GM19438 (cell line): ENCODE measurements around the gene DYNLL2.
"Not testable (repeated sequence)": the region's sequence is repeated elsewhere in the genome, so short reads cannot be mapped to it uniquely, and the experiment has no call there.

Source experiments
- ATAC-seq: cut with Tn5 transposase; IDR thresholded peaks from one replicate; pipeline ENCODE4 v1.9.1; 2021; ENCODE audit warnings: low read depth; ENCODE audit not compliant: unreplicated experiment

DYNLL2 gene

DNA sequence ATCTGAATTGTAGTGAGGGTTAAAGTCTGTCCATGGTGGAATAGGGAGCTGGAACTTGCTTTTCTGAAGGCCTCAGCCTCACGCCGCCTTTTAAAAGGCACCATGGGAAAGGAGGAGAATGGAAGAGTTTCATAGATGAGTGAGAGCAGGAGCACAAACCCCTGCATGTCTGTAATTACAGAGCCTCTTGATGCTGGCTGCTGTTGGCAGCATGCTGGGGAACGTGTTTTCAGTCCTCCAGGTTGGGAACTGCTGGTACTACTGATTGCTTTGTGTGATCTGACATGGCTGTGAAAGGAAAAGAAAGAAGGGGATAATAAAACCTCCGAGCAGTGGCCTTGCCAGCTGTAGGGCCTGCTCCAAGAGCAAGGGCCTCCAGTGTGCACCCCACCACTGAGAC lies 16.8 kb upstream of the DYNLL2 start:
- no peak for ATAC-seq

- ATAC-seq, result no peak
Measured at GRCh38 chr17:58072862-58073261, 10.4 kb upstream of the DYNLL2 start.

DNA sequence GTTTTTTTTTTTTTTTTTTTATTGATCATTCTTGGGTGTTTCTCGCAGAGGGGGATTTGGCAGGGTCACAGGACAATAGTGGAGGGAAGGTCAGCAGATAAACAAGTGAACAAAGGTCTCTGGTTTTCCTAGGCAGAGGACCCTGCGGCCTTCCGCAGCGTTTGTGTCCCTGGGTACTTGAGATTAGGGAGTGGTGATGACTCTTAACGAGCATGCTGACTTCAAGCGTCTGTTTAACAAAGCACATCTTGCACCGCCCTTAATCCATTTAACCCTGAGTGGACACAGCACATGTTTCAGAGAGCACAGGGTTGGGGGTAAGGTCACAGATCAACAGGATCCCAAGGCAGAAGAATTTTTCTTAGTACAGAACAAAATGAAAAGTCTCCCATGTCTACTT lies 10.0 kb upstream of the DYNLL2 start:
- not testable (repeated sequence) for ATAC-seq

- not testable (repeated sequence) for ATAC-seq
Measured at GRCh38 chr17:58074406-58074805, 8.8 kb upstream of the DYNLL2 start.

DNA sequence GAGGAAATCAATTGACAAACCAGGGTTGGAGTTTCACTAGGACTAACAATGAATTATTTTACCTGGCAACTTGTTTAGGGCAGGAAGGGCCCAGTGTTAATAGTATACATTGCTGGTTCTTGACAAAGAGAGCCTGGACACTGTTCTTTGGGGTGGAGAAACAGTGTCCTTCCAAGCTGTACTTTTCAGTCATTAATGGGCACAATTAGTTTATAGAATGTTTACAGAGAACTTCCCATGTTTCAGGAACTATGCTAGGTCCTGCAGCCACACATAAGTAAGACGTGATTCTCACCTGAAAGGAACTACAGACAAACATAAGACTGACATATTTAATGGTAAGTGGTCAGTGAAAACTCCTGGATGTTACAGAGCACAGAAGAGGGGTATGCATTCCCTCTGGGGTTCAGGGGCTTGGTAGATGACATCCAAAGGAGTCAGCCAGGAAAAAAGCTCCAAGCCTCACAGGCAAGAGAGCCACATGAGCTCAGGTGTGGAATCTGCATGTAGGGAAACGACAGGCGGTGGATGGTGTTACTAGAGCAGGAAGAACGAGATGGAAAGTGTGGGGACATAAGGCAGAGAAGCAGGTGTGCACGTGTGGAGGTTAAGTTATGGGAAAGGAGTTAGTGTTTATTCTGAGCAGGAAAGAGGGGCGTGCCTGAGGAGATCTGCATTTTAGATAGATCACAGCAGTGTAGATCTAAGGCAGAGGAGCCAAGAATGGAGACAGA lies 3.8 kb upstream of the DYNLL2 start:
- no peak for ATAC-seq

DNA sequence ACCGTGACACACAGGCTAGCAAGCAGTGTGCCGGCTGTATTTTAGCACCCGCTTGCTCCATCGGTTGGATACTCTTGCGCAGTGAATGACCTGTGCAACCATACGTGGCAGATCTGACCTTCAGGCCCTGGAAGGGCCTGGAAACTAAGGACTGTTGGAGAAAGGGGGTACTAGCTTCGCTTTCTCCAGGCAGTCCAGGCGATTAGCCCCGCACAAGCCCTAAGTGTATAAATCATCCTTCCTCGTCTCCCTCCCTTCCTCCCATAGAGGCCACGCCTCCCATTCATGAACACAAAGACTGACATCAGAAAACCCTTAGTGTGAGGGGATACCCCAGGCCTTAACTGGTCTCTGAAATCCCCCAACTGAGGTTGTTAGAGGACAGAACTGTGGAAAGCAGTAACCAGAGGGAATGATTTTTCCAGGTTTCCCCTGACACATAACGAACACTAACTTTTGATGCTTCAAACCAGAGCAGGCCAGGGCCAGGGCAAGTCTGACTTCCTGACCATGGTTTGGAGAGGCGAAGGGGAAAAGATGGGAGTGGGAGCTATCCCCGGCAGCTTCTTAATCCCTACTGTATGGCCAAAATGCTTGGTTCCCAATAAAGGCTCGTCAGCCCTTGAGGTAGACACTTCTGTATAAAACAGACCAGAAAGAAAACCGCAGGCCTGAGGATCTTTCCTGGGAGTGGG lies 1.4 kb upstream of the DYNLL2 start:
- ATAC-seq, result no peak

- no peak for ATAC-seq
Measured at GRCh38 chr17:58082341-58082869, 814 bp upstream of the DYNLL2 start.

GRCh38 chr17:58083491-58084316 lies 485 bp downstream of the DYNLL2 start:
- ATAC-seq, result peak; percentile 47

DNA sequence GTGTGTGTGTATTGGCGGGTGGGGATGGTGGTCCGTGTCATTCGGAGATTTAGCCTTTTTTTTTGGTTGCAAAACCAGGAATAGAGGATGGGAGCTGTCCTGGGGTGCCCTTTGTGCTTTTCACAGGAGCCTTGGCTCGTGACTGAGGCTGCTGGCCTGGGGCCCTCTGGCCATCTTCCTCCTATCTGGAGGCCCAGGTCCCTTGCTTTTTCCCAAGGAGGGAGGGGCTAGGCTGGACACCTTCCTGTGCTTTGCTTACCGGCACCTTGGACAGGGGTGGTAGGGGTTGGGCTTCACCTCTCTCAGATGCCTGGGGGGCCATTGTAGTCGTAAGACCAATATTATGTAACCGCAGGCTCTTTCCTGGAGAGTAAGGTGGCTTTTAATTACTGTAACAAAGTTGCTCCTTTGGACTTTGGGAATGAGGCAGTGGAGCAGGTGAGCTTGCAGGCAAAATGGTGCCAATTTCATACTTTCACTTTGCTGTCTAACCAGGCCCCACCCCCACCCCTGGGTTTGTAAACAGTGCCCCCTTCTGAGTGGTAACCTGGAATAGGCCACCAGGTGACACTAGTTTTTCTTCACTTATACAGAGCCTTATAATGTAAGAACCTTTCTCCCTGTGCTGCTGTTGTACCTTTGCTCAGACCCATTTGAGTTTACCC lies 1.2 kb downstream of the DYNLL2 start:
- ATAC-seq, result no peak

- ATAC-seq, result no peak
Measured at GRCh38 chr17:58085039-58085715, 2.0 kb downstream of the DYNLL2 start.

DNA sequence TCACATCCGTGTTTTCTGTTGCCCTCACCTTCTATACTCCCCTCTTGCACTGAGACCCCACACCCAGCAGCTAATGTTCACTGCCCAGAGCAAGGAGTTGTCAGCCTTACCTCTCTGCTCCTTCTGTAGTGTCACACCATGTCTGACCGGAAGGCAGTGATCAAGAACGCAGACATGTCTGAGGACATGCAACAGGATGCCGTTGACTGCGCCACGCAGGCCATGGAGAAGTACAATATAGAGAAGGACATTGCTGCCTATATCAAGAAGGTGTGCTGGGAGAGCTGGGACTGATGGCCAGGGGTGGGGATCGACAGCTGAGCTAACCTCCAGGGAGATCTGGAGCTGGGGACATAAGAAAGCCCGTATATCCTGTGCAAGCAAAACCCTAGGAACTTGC lies 3.7 kb downstream of the DYNLL2 start:
- ATAC-seq, result no peak

DNA sequence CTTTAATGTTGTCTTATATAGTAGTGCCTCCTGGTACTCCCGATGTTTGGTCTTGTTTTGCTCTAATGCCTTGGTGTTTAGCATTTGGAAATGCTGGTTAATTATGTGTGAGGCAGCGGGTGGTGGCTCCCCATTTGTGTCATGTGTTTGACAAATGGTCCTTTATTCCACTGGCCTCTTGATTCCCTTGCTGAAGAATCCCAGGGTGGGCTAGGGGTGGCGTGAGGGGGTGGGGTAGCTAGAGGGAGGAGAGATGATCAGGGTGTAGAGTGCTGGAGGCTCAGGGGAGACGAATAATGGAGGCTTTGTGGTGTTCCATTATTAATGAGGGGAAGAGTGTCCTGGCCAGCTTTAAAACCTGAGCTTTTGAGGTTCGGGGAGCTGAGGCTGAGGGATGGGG lies 5.4 kb downstream of the DYNLL2 start:
- ATAC-seq, result no peak

DNA sequence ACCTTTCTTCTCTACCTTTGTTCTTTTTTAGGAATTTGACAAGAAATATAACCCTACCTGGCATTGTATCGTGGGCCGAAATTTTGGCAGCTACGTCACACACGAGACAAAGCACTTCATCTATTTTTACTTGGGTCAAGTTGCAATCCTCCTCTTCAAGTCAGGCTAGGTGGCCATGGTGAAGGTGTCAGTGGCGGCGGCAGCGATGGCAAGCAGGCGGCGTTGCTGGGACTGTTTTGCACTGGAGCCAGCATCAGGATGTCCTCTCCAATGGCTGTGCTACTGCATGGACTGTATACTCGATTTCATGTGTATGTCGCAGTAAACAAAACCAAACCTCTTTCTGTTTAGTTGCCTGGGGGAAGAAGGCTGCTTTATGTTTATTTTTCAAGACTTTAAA lies 5.9 kb downstream of the DYNLL2 start:
- no peak for ATAC-seq

DNA sequence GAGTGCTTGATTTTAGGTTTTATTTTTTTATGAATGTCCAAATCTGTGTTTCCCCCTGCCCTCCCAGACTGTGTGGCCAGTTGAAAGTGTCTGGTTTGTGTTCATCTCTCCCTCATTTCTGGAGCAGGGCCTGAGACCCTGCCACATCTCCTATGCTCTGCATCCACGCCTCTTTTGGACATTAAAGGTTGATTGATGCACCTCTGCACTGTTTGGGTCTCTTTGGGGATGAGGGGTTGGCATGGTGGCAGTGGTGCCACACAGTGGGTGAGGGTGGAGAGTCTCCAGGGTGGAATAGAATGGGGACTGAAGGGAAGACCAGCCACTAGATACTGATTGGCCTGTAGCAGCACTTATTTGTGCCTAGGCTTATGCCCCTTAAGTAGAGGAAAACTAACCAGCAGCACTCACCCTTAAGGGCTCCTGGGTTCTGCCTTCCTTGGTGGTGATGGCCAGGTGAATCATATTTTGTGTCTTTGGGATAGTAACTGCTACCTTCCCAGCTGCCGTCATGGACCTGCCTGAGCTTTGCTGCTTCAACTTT lies 7.9 kb downstream of the DYNLL2 start:
- ATAC-seq, result no peak

DNA sequence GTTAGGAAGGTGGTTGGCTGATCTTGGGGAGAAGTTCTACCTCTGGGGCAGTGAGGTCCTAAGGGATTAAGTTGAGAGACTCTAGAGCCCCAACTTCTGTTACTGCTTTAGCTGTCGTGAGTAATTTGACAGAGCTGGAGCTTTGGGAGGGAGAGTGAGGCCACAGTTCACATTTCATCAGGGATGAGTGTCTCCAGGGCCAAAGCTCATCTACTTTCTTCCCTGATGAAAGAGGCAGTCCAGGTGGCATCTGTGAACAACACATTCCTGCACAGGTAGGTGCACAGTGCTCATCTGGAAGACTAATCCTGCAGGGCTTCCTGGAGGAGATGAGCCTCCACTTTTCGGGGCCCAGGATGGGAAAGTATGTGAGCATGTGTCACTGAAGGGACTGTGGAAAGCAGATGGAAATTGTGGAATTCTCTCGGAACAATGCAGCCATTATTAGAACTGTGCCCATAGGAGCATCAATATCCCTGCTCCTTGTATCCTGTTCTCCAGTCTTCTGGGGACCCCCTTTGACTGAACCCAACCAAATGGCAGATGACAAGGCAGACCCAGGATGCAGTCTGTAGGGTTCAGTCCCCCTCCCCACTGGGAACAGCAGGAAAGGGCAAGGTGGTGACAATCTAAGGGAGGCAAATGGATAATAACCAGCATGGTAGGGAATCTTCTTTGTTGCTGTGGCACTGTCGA lies 9.0 kb downstream of the DYNLL2 start:
- no peak for ATAC-seq

DNA sequence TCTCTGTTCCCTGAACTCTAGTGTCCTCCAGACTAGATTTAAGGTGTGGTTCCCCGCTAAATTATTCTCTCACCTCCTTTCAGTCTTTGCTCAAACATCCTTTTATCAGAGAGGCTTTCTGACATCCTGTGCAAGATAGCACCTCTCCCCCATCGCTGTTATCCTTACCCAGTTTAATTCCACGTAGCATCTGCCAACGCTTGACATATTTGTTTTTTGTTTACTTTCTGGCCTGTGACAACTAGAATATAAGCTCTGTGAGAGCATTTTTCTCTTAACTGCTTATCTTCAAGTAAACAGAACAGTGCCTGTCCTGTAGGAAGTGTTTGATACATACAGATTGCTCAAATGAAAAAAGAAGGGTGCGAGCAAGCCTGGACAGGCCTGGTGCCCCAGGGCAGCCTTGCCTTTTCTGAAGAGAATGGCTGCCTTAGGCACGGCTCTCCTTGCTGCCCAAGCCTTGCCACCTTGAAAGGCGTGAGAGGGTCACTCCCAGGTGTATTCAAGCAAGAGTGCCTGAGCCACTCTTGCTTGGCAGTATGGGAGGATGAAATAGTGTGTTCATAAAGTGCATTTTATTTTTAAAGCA lies 9.7 kb downstream of the DYNLL2 start:
- ATAC-seq, result no peak

- no peak for ATAC-seq
Measured at GRCh38 chr17:58094118-58094517, 10.9 kb downstream of the DYNLL2 start.

DNA sequence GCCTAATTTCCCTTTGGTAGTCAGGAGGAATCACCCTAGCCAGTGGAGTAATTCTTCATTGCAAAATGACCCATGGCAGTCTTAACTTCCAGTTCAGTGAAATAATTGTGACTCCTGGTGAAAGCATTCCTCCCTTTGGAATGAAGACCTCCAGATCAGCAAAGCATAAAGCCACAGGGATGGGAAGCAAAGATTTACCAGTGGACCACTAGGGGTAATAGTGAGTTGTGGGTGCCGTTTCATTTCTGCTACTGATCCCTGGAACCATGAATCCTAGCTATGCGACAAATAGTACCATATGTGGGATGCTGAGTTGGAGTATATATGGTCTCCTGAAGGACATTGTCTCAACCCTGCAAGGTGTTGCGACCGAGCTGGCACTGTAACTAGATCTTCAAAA lies 13.7 kb downstream of the DYNLL2 start:
- ATAC-seq, result no peak
